Effector memory CD8-positive, alpha-beta T cell (primary cell): ENCODE results near the gene KCNMB2.
"Not testable (repeated sequence)": the region's sequence is repeated elsewhere in the genome, so short reads cannot be mapped to it uniquely, and the experiment has no call there.

Experiments
- ATAC-seq: fragments of 150-1000 bp; cut with Tn5 transposase; replicated peaks from 2 replicates; pipeline ENCODE4 v1.10.0; 2021; ENCODE audit warnings: mild to moderate bottlenecking, moderate library complexity
- DNase-seq, 3 experiments: peaks; one replicate each; pipeline ENCODE4 v3.0.0; 2021
- H3K27ac Mint-ChIP-seq, 2 donors: one replicate each; pipeline ENCODE4 v1.8.0; 2022; ENCODE audit warnings: mild to moderate bottlenecking in 2 of 2, mixed read lengths in 2 of 2, moderate library complexity in 2 of 2
- H3K27me3 Mint-ChIP-seq, 2 donors: one replicate each; pipeline ENCODE4 v1.8.0; 2022; ENCODE audit warnings: mixed read lengths in 2 of 2
- H3K36me3 Mint-ChIP-seq: one replicate; pipeline ENCODE4 v1.8.0; 2022; ENCODE audit warnings: mild to moderate bottlenecking, moderate library complexity, mixed read lengths; ENCODE audit not compliant: insufficient read depth
- H3K4me1 Mint-ChIP-seq, 2 donors: one replicate each; pipeline ENCODE4 v1.8.0; 2022; ENCODE audit warnings: low read depth in 2 of 2, mixed read lengths in 2 of 2
- H3K4me3 Mint-ChIP-seq, 2 donors: one replicate each; pipeline ENCODE4 v1.8.0; 2022; ENCODE audit warnings: mild to moderate bottlenecking in 2 of 2, mixed read lengths in 2 of 2, moderate library complexity in 2 of 2
- H3K9me3 Mint-ChIP-seq, 2 donors: one replicate each; pipeline ENCODE4 v1.8.0; 2022; ENCODE audit warnings: mixed read lengths in 2 of 2

The KCNMB2 gene

DNA sequence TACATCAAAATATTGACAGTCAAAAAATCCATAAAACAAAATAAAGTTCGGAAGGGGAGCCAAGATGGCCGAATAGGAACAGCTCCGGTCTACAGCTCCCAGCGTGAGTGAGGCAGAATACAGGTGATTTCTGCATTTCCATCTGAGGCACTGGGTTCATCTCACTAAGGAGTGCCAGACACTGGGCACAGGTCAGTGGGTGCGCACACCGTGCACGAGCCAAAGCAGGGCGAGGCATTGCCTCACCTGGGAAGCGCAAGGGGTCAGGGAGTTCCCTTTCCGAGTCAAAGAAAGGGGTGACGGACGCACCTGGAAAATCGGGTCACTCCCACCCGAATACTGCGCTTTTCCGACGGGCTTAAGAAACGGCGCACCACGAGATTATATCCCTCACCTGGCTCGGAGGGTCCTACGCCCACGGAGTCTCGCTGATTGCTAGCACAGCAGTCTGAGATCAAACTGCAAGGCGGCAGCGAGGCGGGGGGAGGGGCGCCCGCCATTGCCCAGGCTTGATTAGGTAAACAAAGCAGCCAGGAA is 323.7 kb downstream of the KCNMB2 start:
- H3K4me3 Mint-ChIP-seq, H3K27me3 Mint-ChIP-seq, H3K27ac Mint-ChIP-seq, ATAC-seq, H3K4me1 Mint-ChIP-seq, H3K36me3 Mint-ChIP-seq, DNase-seq, H3K9me3 Mint-ChIP-seq: not testable (repeated sequence)

DNA sequence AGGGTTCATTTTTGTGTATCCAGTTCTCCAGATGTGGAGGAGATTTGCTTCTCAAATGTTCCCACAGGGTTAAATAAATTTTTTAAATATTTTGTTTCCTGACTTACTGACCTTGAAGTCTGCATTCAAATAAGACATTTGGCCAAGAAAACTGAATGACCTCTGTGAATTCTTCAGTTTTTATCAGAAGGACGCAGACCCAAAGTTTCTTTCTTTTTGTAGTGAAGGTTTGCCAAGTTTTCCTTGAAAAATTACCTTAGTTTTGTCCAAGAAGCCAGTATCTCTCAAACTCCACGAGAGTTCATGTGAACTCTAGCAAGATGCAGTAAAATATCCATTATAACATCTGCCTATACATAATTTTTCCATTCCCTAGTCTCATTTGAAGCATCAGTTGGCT is 332.4 kb downstream of the KCNMB2 start:
- Mint-ChIP-seq H3K4me1 (no peaks in the 10 kb centered on the region), H3K4me3 (no peak overlapping the region), H3K36me3 (no peaks in the 10 kb centered on the region), H3K27ac (no peak overlapping the region), H3K9me3 (peaks cover 0 to 2% of the 10 kb centered on the region in 2 donors), H3K27me3 (no peaks in the 10 kb centered on the region)
- no peak for DNase-seq
- ATAC-seq = no peak

DNA sequence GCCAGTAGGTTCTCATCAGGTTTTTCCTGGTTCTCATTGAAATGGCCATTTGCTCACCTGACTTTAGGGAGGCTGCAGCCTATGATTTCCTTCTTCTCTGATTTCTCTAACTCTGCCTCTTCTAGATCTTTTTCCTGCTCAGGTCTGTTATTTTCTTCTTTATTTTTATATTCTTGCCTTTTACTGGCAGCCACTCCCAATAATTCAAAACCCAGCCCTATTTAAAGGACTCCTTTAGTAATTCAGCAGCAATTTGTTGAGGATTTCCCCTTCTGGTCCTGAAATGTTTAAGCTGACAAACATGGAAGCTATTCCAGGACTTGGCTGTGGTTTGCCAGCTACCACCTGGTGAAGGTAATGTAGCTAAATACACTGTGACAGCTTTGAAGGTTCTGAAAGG is 333.8 kb downstream of the KCNMB2 start:
- Mint-ChIP-seq H3K36me3 (no peaks in the 10 kb centered on the region), H3K4me1 (no peaks in the 10 kb centered on the region), H3K27me3 (no peaks in the 10 kb centered on the region), H3K9me3 (peaks cover 0 to 2% of the 10 kb centered on the region in 2 donors), H3K4me3 (no peak overlapping the region), H3K27ac (no peak overlapping the region)
- ATAC-seq = no peak
- DNase-seq = no peak

DNA sequence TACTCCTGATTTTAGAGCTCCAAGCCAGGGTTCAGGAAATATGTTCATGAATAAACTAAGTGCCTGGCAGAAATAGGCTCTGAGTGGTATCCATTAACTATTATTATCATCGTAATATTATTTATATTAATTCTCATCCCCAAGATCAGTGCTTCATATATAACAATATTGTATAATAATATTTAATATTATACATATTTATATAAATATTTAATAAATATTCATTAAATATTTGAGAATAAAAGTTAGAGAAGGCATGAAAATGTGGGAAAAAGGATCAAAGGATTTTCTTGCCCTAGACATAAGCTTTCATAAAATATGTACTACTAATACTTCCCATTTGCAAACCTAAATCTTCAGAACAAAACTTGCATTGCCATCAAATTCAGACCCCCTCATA is 338.9 kb downstream of the KCNMB2 start:
- no peaks in the 10 kb centered on the region for H3K4me1 Mint-ChIP-seq
- H3K9me3 Mint-ChIP-seq = peaks cover 0 to 2% of the 10 kb centered on the region in 2 donors
- ATAC-seq = no peak
- H3K36me3 Mint-ChIP-seq = no peaks in the 10 kb centered on the region
- H3K27ac Mint-ChIP-seq = no peak overlapping the region
- H3K4me3 Mint-ChIP-seq = no peak overlapping the region
- DNase-seq = no peak
- no peaks in the 10 kb centered on the region for H3K27me3 Mint-ChIP-seq

DNA sequence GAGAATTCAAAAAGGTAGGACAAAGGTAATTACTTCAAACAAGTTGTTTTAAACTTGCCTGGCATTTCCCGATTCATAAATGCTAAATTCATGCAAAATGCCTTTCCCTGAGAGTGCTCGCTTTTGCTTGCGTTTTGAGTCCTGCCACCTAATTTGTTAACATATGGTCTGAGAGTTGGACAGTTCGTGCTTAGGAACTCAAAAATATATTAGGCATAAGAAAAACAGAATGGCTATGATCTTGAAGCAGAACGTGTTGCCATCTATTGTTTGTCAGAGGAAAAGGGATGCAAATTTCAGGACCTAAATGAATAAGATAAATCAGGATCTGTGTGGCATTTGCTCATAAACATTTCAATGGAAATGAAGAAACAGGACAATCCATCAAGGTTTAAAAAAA is 339.6 kb downstream of the KCNMB2 start:
- Mint-ChIP-seq H3K36me3 (no peaks in the 10 kb centered on the region), H3K4me3 (no peak overlapping the region), H3K4me1 (no peaks in the 10 kb centered on the region), H3K27ac (no peak overlapping the region), H3K9me3 (peaks cover 0 to 2% of the 10 kb centered on the region in 2 donors), H3K27me3 (no peaks in the 10 kb centered on the region)
- no peak for ATAC-seq
- DNase-seq = no peak

DNA sequence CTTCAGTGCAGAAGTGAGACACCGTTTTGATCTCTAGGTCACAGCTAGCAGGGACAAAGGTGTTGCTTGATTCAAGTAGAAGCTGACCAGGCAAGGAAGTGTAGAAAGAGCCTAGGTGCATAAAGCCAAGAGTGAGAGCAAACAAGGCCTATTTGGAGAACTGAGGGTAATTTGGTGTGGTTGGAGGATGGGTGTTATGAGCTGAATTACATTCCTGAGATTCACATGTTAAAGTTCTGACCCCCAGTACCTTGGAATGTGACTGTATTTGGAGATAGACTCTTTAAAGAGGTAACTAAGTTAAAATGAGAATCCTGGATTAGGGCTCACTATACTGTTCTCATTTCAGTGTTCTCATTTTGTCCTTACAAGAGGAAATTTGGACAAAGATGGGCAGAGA is 344.0 kb downstream of the KCNMB2 start:
- H3K27ac Mint-ChIP-seq = no peak overlapping the region
- ATAC-seq (no peak), DNase-seq (no peak)
- H3K27me3 Mint-ChIP-seq = no peaks in the 10 kb centered on the region
- H3K4me1 Mint-ChIP-seq = no peaks in the 10 kb centered on the region
- H3K4me3 Mint-ChIP-seq = no peak overlapping the region
- no peaks in the 10 kb centered on the region for H3K36me3 Mint-ChIP-seq
- H3K9me3 Mint-ChIP-seq = peaks cover 2 to 8% of the 10 kb centered on the region in 2 donors
